A673 (cell line): ENCODE results near the gene SORCS3. TPM values are rescaled to one million over a fixed set of nuclear protein-coding genes. Genes with fewer than 3 reads are reported as not detected.

ENCODE experiments used
- BruUV-seq: library from RNA; stranded (reverse); fragments of 400-500 nt; replicated peaks from 2 replicates; lab custom pipeline; 2021; lab: Mats Ljungman, UMichigan
- CTCF ChIA-PET: fragments of 300-600 bp; sonication (Branson Sonifier 250); formaldehyde crosslinking; loops from one replicate; lab custom pipeline; 2022; ENCODE audit warnings: antibody characterized with exemption; lab: Charles Lee
- POLR2A ChIA-PET: fragments of 300-600 bp; sonication (Branson Sonifier 250); formaldehyde crosslinking; loops from one replicate; lab custom pipeline; 2022; ENCODE audit warnings: antibody characterized with exemption; ENCODE audit not compliant: low non-redundant PET; lab: Charles Lee
- DNase-seq: peaks from one replicate; pipeline ENCODE4 v3.0.0-alpha.2; 2015; ENCODE audit warnings: low spot score
- H3K27ac ChIP-seq: fragments of 200-600 bp; sonication (generic); 2 replicates; pipeline ENCODE4 v1.5.1; 2016; ENCODE audit warnings: mixed run types, low read depth, mild to moderate bottlenecking, mixed read lengths, antibody characterized with exemption, low read length; ENCODE audit not compliant: poor library complexity, severe bottlenecking
- H3K27me3 ChIP-seq: fragments of 200-600 bp; sonication (generic); replicated peaks from 2 replicates; pipeline ENCODE4 v1.6.1; 2017; ENCODE audit warnings: mixed run types, low read depth, mild to moderate bottlenecking, mixed read lengths, antibody characterized with exemption, low read length; ENCODE audit not compliant: insufficient read depth, poor library complexity
- H3K36me3 ChIP-seq: fragments of 200-600 bp; sonication (generic); 2 replicates; pipeline ENCODE4 v1.6.1; 2016; ENCODE audit warnings: mixed run types, mild to moderate bottlenecking, mixed read lengths, antibody characterized with exemption, low read length; ENCODE audit not compliant: insufficient read depth, poor library complexity, severe bottlenecking
- H3K4me1 ChIP-seq: fragments of 200-600 bp; sonication (generic); 2 replicates; pipeline ENCODE4 v1.6.1; 2017; ENCODE audit warnings: mixed run types, mild to moderate bottlenecking, mixed read lengths, antibody characterized with exemption, low read length; ENCODE audit not compliant: insufficient read depth, poor library complexity, severe bottlenecking
- H3K4me3 ChIP-seq: fragments of 200-600 bp; sonication (generic); 2 replicates; pipeline ENCODE4 v1.5.1; 2016; ENCODE audit warnings: low read depth, mixed run types, mild to moderate bottlenecking, mixed read lengths, low read length; ENCODE audit not compliant: poor library complexity, severe bottlenecking
- H3K9me3 ChIP-seq: fragments of 200-600 bp; sonication (generic); 2 replicates; pipeline ENCODE4 v1.6.1; 2016; ENCODE audit warnings: mixed run types, low read depth, mild to moderate bottlenecking, mixed read lengths, antibody characterized with exemption, low read length; ENCODE audit not compliant: poor library complexity, severe bottlenecking
- CTCF ChIP-seq: fragments of 300-800, 200-600 bp; sonication (generic); conservative IDR thresholded peaks from 2 replicates; pipeline ENCODE4 v1.5.1; 2017; ENCODE audit warnings: low read depth, mild to moderate bottlenecking, antibody characterized with exemption, low read length, moderate library complexity, mixed read lengths
- EZH2 ChIP-seq: fragments of 200-600 bp; sonication (generic); IDR thresholded peaks from 2 replicates; pipeline ENCODE4 v1.6.1; 2017; ENCODE audit warnings: borderline replicate concordance, low read depth, mild to moderate bottlenecking, mixed read lengths, antibody characterized with exemption, low read length; ENCODE audit not compliant: poor library complexity, severe bottlenecking
- intact Hi-C: fragments of 100-400 bp; cut with micrococcal nuclease; formaldehyde crosslinking; loops from one replicate; pipeline ENCODE4 v1.10.0; 2022; ENCODE audit not compliant: unreplicated experiment
- total RNA-seq: library from RNA; stranded (reverse); gene quantifications from 2 replicates; pipeline ENCODE4 v1.2.3, GENCODE V29; 2021

The SORCS3 gene
- total RNA-seq, 1 experiment from 2014 or later: not detected

- CTCF ChIA-PET: no interaction called here
- TF ChIP-seq EZH2 (no peak), CTCF (no peak)
- Histone ChIP-seq H3K9me3 (no peaks in the 10 kb centered on the region), H3K36me3 (no peaks in the 10 kb centered on the region), H3K4me1 (no peaks in the 10 kb centered on the region), H3K4me3 (no peak overlapping the region), H3K27me3 (peaks cover 76% of the 10 kb centered on the region), H3K27ac (no peak overlapping the region)
- DNase-seq: no peak
- intact Hi-C loops: loop anchor here (10.0 kb wide), 1 partner anchor 1286 kb away; no protein-coding TSS in a partner anchor
- BruUV-seq: no TSS peak
- POLR2A ChIA-PET: no interaction called here
These were observed 427.4 kb downstream of the SORCS3 start for GRCh38 chr10:105068497-105068896.

- DNase-seq: no peak
- ChIA-PET POLR2A (no interaction called here), CTCF (interaction anchor here (0.6 kb wide), 1 partner anchor 35 kb away, joined by 3 read pairs; no protein-coding TSS in a partner anchor)
- BruUV-seq: no TSS peak
- TF ChIP-seq CTCF (no peak), EZH2 (no peak)
- no peaks in the 10 kb centered on the region for H3K36me3 ChIP-seq
- no peaks in the 10 kb centered on the region for H3K9me3 ChIP-seq
- intact Hi-C loops: no loop called here
- H3K4me3 ChIP-seq: no peak overlapping the region
- no peaks in the 10 kb centered on the region for H3K4me1 ChIP-seq
- H3K27me3 ChIP-seq: peaks cover 82% of the 10 kb centered on the region
- no peak overlapping the region for H3K27ac ChIP-seq
These were observed 429.2 kb downstream of the SORCS3 start for GRCh38 chr10:105070249-105070648.

- intact Hi-C loops: no loop called here
- ChIA-PET CTCF (interaction anchor here (0.6 kb wide), 1 partner anchor 36 kb away, joined by 3 read pairs; no protein-coding TSS in a partner anchor), POLR2A (no interaction called here)
- Histone ChIP-seq H3K36me3 (no peaks in the 10 kb centered on the region), H3K27me3 (peaks cover 84% of the 10 kb centered on the region), H3K4me1 (no peaks in the 10 kb centered on the region), H3K4me3 (no peak overlapping the region), H3K9me3 (no peaks in the 10 kb centered on the region), H3K27ac (no peak overlapping the region)
- no peak for TF ChIP-seq CTCF
- no peak for TF ChIP-seq EZH2
- BruUV-seq: no TSS peak
- DNase-seq: no peak
These were observed 429.9 kb downstream of the SORCS3 start for GRCh38 chr10:105070952-105071351.
